Common myeloid progenitor, CD34-positive (primary cell): Measurements from ENCODE around the gene CXCL12. TPM values are rescaled to one million over a fixed set of nuclear protein-coding genes. Genes with fewer than 3 reads are reported as not detected.

Experiments used
- CTCF ChIA-PET: fragments of 350-600 bp; sonication (Branson Sonifier 250); formaldehyde crosslinking; loops from one replicate; lab custom pipeline; 2021; ENCODE audit warnings: antibody characterized with exemption; lab: Charles Lee
- POLR2A ChIA-PET: fragments of 350-600 bp; sonication (Branson Sonifier 250); formaldehyde crosslinking; loops from one replicate; lab custom pipeline; 2021; ENCODE audit warnings: antibody characterized with exemption; lab: Charles Lee
- DNase-seq, 3 donors: peaks; one replicate each; pipeline versions ENCODE4 v3.0.0 to v3.0.0-alpha.2; 2013
- H3K27ac ChIP-seq, 2 experiments: 1 replicate in 1 of 2; 2 replicates in 1 of 2; pipeline ENCODE4 v1.7.0; 2013; ENCODE audit warnings: inconsistent platforms in 2 of 2, low read length in 2 of 2, mild to moderate bottlenecking in 2 of 2, low read depth in 1 of 2, moderate library complexity in 1 of 2; ENCODE audit not compliant: severe bottlenecking in 2 of 2, insufficient read depth in 1 of 2, poor library complexity in 1 of 2
- H3K27me3 ChIP-seq, 5 experiments: replicated peaks in 2 of 5; 1 replicate in 3 of 5; 2 replicates in 2 of 5; pipeline versions ENCODE4 v1.6.1 to v1.7.0; 2013; ENCODE audit warnings: low read length in 4 of 5, mild to moderate bottlenecking in 2 of 5, moderate library complexity in 2 of 5, inconsistent platforms in 1 of 5; ENCODE audit not compliant: insufficient read depth in 5 of 5, control insufficient read depth in 4 of 5
- H3K36me3 ChIP-seq, 4 experiments: 1 replicate in 2 of 4; 2 replicates in 2 of 4; pipeline versions ENCODE4 v1.6.1 to v1.7.0; 2013; ENCODE audit warnings: low read length in 3 of 4, control low read depth in 1 of 4, mild to moderate bottlenecking in 1 of 4; ENCODE audit not compliant: control insufficient read depth in 4 of 4, insufficient read depth in 4 of 4
- H3K4me1 ChIP-seq, 4 experiments: 1 replicate in 3 of 4; 2 replicates in 1 of 4; pipeline versions ENCODE4 v1.6.1 to v1.7.1; 2013; ENCODE audit warnings: low read length in 3 of 4, mild to moderate bottlenecking in 3 of 4, control low read depth in 1 of 4, inconsistent platforms in 1 of 4, moderate library complexity in 1 of 4; ENCODE audit not compliant: control insufficient read depth in 4 of 4, insufficient read depth in 4 of 4; ENCODE audit errors: control extremely low read depth in 1 of 4
- H3K4me3 ChIP-seq, 7 experiments: 1 replicate in 4 of 7; 2 replicates in 3 of 7; pipeline versions ENCODE4 v1.5.1 to v1.7.0; 2013; ENCODE audit warnings: mild to moderate bottlenecking in 7 of 7, low read length in 6 of 7, moderate library complexity in 6 of 7, inconsistent platforms in 2 of 7, low read depth in 2 of 7, control low read depth in 1 of 7; ENCODE audit not compliant: insufficient read depth in 4 of 7, control insufficient read depth in 1 of 7; ENCODE audit errors: extremely low read depth in 1 of 7
- H3K9me3 ChIP-seq, 5 experiments: 1 replicate in 4 of 5; 2 replicates in 1 of 5; pipeline versions ENCODE4 v1.6.1 to v1.7.1; 2013; ENCODE audit warnings: low read length in 4 of 5, mild to moderate bottlenecking in 2 of 5, inconsistent platforms in 1 of 5, low read depth in 1 of 5, moderate library complexity in 1 of 5; ENCODE audit not compliant: control insufficient read depth in 4 of 5, insufficient read depth in 2 of 5; ENCODE audit errors: control extremely low read depth in 1 of 5
- WGBS: methylation state at CpG from one replicate; pipeline ENCODE4 v1.1.5; 2013; ENCODE audit not compliant: insufficient coverage; 5-methylcytosine and 5-hydroxymethylcytosine counted together
- polyA plus RNA-seq: library from polyadenylated mRNA; unstranded; fragments of 120-200 nt; gene quantifications from one replicate; pipeline ENCODE4 v1.2.1, GENCODE V29; 2013

Gene CXCL12
- polyA plus RNA-seq: 0.13 TPM

DNA sequence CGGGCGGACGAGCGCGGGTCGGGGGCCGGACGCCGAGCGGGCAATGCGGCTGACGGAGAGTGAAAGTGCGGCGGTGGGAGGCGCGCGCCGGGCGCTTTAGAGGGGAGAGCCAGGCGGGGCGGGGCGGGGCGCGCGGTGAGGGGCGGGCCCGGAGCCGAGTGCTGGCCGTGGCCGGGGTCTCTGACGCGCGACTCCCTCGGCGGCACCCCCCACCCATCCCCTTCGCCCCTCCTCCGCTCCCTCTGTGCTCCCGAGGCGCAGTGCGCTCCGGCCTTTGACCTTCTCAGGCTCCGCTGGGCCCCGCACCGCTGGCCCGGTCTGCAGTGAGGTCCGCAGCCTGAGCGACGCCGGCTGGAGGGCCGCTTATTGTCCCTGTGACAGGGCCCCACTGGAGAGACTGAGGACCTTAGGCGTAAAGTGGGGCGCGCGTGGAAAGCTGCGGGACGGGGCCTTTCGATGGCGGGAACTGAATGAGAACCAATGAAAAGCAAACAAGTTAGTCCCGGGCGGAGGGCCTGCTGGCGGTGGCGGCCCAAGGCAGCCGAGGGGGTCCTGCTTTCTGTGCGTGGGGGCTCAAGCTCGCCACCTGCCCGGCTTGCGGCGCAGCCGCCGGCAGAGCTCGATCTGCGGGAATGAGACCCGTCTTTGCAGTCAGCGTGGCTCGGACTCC lies at the start of gene CXCL12:
CXCL12 (minus strand) TSS at position 72 of the 670 bp plus-strand sequence. CDS start 92 bp downstream, outside the sequence.
- peaks cover 0 to 24% (median 16%) of the 10 kb centered on the region in 4 experiments for H3K4me1 ChIP-seq
- H3K4me3 ChIP-seq: peak within 1 kb of the TSS; percentile 15 to 68 (median 50)
- no peak within 1 kb of the TSS for H3K27ac ChIP-seq
- no peaks in the 10 kb centered on the region for H3K36me3 ChIP-seq
- H3K9me3 ChIP-seq: no peaks in the 10 kb centered on the region
- CTCF ChIA-PET: interaction anchor here (0.7 to 2.1 kb wide), 5 partner anchors 13 to 715 kb away, joined by 3 to 11 read pairs (median 4); no protein-coding TSS in a partner anchor
- DNase-seq: peak in 1 of 3 donors; percentile 18
- POLR2A ChIA-PET: no interaction called here
- H3K27me3 ChIP-seq: peaks cover 0 to 76% (median 28%) of the 10 kb centered on the region in 5 experiments
- 2% methylated on average over 57 of the region's 75 CpGs for WGBS

DNA sequence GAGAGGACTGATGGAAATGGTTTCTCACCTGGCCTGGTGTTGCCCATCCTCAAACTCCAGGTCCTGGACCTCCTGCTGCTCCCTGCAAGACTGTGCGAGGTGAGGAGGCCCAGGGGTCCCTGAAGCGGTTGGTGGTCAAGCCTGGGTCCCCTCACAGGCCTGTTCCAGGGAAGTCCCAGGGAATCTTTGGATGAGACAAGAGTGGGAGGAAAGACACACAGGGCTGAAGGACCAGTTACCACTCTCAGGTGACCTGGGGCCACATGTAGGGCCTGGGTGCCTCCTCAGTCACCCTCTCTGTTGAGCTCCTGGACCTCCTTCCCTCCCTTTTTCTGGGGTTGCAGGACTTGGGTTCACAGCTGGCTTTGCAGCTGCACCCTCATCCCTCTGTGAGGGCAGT lies 42.6 kb upstream of the CXCL12 start:
- Histone ChIP-seq H3K4me3 (no peak overlapping the region), H3K9me3 (peaks cover 0 to 3% (median 2%) of the 10 kb centered on the region in 5 experiments), H3K27me3 (no peaks in the 10 kb centered on the region), H3K36me3 (no peaks in the 10 kb centered on the region), H3K27ac (no peak overlapping the region), H3K4me1 (no peaks in the 10 kb centered on the region)
- WGBS: 88% methylated on average over 1 of the region's 2 CpGs
- DNase-seq: no peak
- CTCF ChIA-PET: no interaction called here
- POLR2A ChIA-PET: no interaction called here

- ChIA-PET POLR2A (no interaction called here), CTCF (no interaction called here)
- DNase-seq: no peak
- Histone ChIP-seq H3K9me3 (peaks cover 0 to 3% (median 2%) of the 10 kb centered on the region in 5 experiments), H3K4me1 (no peaks in the 10 kb centered on the region), H3K36me3 (no peaks in the 10 kb centered on the region), H3K27ac (no peak overlapping the region), H3K27me3 (no peaks in the 10 kb centered on the region), H3K4me3 (no peak overlapping the region)
- 91% methylated on average over 5 of the region's 5 CpGs for WGBS
These were observed 42.1 kb upstream of the CXCL12 start for GRCh38 chr10:44427037-44427436.

- 91% methylated on average over 6 of the region's 8 CpGs for WGBS
- Histone ChIP-seq H3K27ac (no peak overlapping the region), H3K4me3 (no peak overlapping the region), H3K36me3 (no peaks in the 10 kb centered on the region), H3K27me3 (no peaks in the 10 kb centered on the region), H3K9me3 (peaks cover 0 to 3% (median 2%) of the 10 kb centered on the region in 5 experiments), H3K4me1 (no peaks in the 10 kb centered on the region)
- ChIA-PET POLR2A (no interaction called here), CTCF (no interaction called here)
- no peak for DNase-seq
These were observed 41.5 kb upstream of the CXCL12 start for GRCh38 chr10:44426247-44427034.

- DNase-seq: no peak
- H3K36me3 ChIP-seq: no peaks in the 10 kb centered on the region
- H3K4me3 ChIP-seq: no peak overlapping the region
- ChIA-PET CTCF (no interaction called here), POLR2A (no interaction called here)
- whole genome bisulfite sequencing: 96% methylated on average over 7 of the region's 8 CpGs
- H3K4me1 ChIP-seq: peaks cover 0 to under 1% (median 0%) of the 10 kb centered on the region in 4 experiments
- H3K9me3 ChIP-seq: no peaks in the 10 kb centered on the region
- no peak overlapping the region for H3K27ac ChIP-seq
- no peaks in the 10 kb centered on the region for H3K27me3 ChIP-seq
These were observed 40.6 kb upstream of the CXCL12 start for GRCh38 chr10:44425466-44425865.

DNA sequence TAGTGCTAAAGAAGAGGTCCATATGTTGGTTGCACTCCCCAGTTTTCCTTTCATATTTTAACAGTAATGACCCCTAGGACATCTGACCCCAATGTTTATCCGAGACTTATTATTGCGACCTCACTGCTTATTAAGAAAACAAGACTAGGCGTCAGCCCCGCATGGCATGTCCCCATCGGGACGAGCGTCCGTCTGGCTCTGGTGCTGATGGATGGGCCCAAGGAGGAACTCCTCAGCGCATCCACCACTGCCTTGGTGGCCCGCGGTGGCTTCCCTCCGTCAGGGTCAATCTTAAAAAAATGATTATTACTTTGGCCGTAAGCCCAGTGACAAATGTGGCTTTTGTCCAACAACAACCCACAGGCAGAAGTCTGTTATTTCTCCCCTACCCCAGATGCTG lies 40.1 kb upstream of the CXCL12 start:
- ChIA-PET CTCF (no interaction called here), POLR2A (no interaction called here)

DNA sequence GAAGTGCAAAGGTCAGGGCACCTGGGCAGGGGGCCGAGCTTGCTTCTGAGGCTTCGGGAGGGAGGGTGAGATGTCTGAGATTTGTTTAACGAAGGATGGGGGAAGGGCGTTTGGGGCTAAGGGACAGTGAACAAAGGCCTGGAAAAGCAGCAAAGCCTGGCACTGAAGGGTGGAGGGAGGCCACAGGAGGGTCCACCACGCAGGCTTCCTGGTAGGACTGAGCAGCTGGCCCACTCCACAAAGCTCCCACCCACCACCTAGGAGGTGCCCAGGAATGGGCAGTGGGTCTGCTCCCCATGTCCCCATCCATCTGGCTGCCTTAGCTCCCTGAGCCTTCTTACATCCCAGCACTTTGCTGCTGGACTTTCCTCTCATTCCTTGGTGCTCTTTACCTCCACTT lies 39.4 kb upstream of the CXCL12 start:
- no peaks in the 10 kb centered on the region for H3K36me3 ChIP-seq
- no peak for DNase-seq
- no peak overlapping the region for H3K27ac ChIP-seq
- WGBS: 96% methylated on average over 5 of the region's 5 CpGs
- H3K4me1 ChIP-seq: peaks cover 0 to 7% (median 2%) of the 10 kb centered on the region in 4 experiments
- CTCF ChIA-PET: no interaction called here
- no peaks in the 10 kb centered on the region for H3K9me3 ChIP-seq
- no peak overlapping the region for H3K4me3 ChIP-seq
- POLR2A ChIA-PET: no interaction called here
- no peaks in the 10 kb centered on the region for H3K27me3 ChIP-seq

More for the DNA sequence above, 40.1 kb upstream of the CXCL12 start:
- H3K4me1 ChIP-seq: peaks cover 0 to 6% (median 2%) of the 10 kb centered on the region in 4 experiments
- 83% methylated on average over 13 of the region's 13 CpGs for WGBS
- H3K36me3 ChIP-seq: no peaks in the 10 kb centered on the region
- no peaks in the 10 kb centered on the region for H3K9me3 ChIP-seq
- H3K27me3 ChIP-seq: no peaks in the 10 kb centered on the region
- no peak overlapping the region for H3K4me3 ChIP-seq
- no peak overlapping the region for H3K27ac ChIP-seq
- DNase-seq: no peak
